Liver (tissue), 9 donors: ENCODE measurements around the gene CD84. TPM values are rescaled to one million over a fixed set of nuclear protein-coding genes. Genes with fewer than 3 reads are reported as not detected.
A peak's percentile ranks its signal among the peaks of the same experiment; 100 is the strongest.

Experiments used
- DNase-seq: peaks from one replicate; pipeline ENCODE4 v3.0.0-alpha.2; 2017; ENCODE audit warnings: low spot score
- H3K27ac ChIP-seq, 2 donors: one replicate each; pipeline ENCODE4 v1.7.0; 2013; ENCODE audit warnings: inconsistent platforms in 2 of 2, low read length in 2 of 2, control low read depth in 1 of 2, low read depth in 1 of 2, mild to moderate bottlenecking in 1 of 2
- H3K27me3 ChIP-seq, 4 donors: one replicate each; pipeline versions ENCODE4 v1.6.1 to v1.7.0; 2013; ENCODE audit warnings: low read length in 3 of 4, inconsistent platforms in 1 of 4, mild to moderate bottlenecking in 1 of 4, moderate library complexity in 1 of 4; ENCODE audit not compliant: control insufficient read depth in 4 of 4, insufficient read depth in 4 of 4
- H3K36me3 ChIP-seq, 4 donors: one replicate each; pipeline versions ENCODE4 v1.6.1 to v1.7.0; 2013; ENCODE audit warnings: low read length in 3 of 4, mild to moderate bottlenecking in 3 of 4, low read depth in 1 of 4, moderate library complexity in 1 of 4; ENCODE audit not compliant: control insufficient read depth in 4 of 4, insufficient read depth in 3 of 4
- H3K4me1 ChIP-seq, 4 donors: one replicate each; pipeline versions ENCODE4 v1.6.1 to v1.7.0; 2013; ENCODE audit warnings: low read length in 3 of 4, mild to moderate bottlenecking in 3 of 4, moderate library complexity in 1 of 4; ENCODE audit not compliant: control insufficient read depth in 4 of 4, insufficient read depth in 4 of 4
- H3K4me3 ChIP-seq, 3 donors: one replicate each; pipeline versions ENCODE4 v1.6.1 to v1.7.0; 2013; ENCODE audit warnings: low read length in 3 of 3, control low read depth in 1 of 3, low read depth in 1 of 3, mild to moderate bottlenecking in 1 of 3
- H3K9ac ChIP-seq, 2 donors: one replicate each; pipeline ENCODE4 v1.7.0; 2013; ENCODE audit warnings: low read length in 2 of 2, mild to moderate bottlenecking in 2 of 2, moderate library complexity in 2 of 2, control low read depth in 1 of 2, low read depth in 1 of 2
- H3K9me3 ChIP-seq, 4 donors: one replicate each; pipeline versions ENCODE4 v1.6.1 to v1.7.0; 2013; ENCODE audit warnings: low read length in 3 of 4; ENCODE audit not compliant: control insufficient read depth in 4 of 4
- FOXA1 ChIP-seq: IDR thresholded peaks from 2 replicates; pipeline ENCODE4 v1.6.1; 2016; ENCODE audit warnings: antibody characterized with exemption
- FOXA2 ChIP-seq: IDR thresholded peaks from 2 replicates; pipeline ENCODE4 v1.6.1; 2016; ENCODE audit warnings: antibody characterized with exemption
- HNF4A ChIP-seq, 2 donors: conservative IDR thresholded peaks; 2 replicates each; pipeline ENCODE4 v1.6.1; 2016; ENCODE audit warnings: antibody characterized with exemption in 2 of 2, mild to moderate bottlenecking in 2 of 2
- JUND ChIP-seq, 2 donors: IDR thresholded peaks; 2 replicates each; pipeline ENCODE4 v1.6.1; 2016; ENCODE audit warnings: antibody characterized with exemption in 2 of 2
- NR2F2 ChIP-seq: IDR thresholded peaks from 2 replicates; pipeline ENCODE4 v1.6.1; 2016; ENCODE audit warnings: antibody characterized with exemption
- SP1 ChIP-seq: IDR thresholded peaks from 2 replicates; pipeline ENCODE4 v1.6.1; 2018; ENCODE audit warnings: antibody characterized with exemption, mild to moderate bottlenecking
- WGBS: extraction: QIAGEN DNeasy Blood & Tissue Kit; methylation state at CpG from one replicate; pipeline ENCODE4 v1.1.7; 2013; 5-methylcytosine and 5-hydroxymethylcytosine counted together
- polyA plus RNA-seq, 2 donors: library from polyadenylated mRNA; stranded (reverse) in 1 of 2; unstranded in 1 of 2; fragments of 200-250 nt in 1 of 2; fragments of >200 nt in 1 of 2; fragmentation: Nextera tagmentation in 1 of 2; extraction: Ambion mirVana in 1 of 2; gene quantifications; one replicate each; pipeline versions ENCODE4 v1.2.1 to v1.2.3, GENCODE V29; 2013 to 2015
- total RNA-seq, 2 donors: library from RNA; depleted of rRNA; stranded (reverse); fragments of >200 nt; gene quantifications; one replicate each; pipeline ENCODE4 v1.2.3, GENCODE V29; 2014
- TF ChIP-seq, protein P1 (sequence below): IDR thresholded peaks from 2 replicates; pipeline ENCODE4 v1.6.1; 2016; ENCODE audit warnings: antibody characterized with exemption, mild to moderate bottlenecking
- TF ChIP-seq, protein P2 (sequence below): IDR thresholded peaks from 2 replicates; pipeline ENCODE4 v1.6.1; 2016; ENCODE audit warnings: antibody characterized with exemption
- TF ChIP-seq, protein P3 (sequence below): fragments of 150-350 bp; IDR thresholded peaks from 2 replicates; pipeline ENCODE4 v1.5.1; 2017; ENCODE audit warnings: improper control_type of control experiment, low read depth, low read length; ENCODE audit not compliant: missing input control
- donor health status: healthy.
- donor health status: healthy.
- donor health status: healthy.
- donor health status: healthy.
- donor health status: healthy.

Gene CD84
- total and polyA plus RNA-seq, 4 donors = 2.1 to 8.8 (median 4.4) TPM

DNA sequence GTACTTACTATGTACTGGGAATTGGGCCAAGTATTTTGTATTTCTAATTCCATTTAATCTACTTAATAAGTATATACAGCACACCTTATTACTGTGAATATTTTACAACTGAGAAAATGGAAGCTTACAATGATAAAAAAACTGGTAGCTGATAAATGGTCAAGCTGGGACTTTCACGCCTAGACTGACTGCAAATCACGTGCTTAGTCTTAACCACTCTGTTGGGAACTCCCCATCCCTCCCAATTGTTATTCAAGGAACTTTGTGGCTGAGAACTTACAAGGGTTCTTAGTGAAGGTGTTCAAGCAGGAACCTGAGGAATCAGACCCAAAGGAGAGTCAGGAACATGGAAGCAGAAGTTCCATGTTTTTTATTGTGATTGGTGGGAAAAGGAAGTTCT is 26.9 kb downstream of the CD84 start:
- Histone ChIP-seq H3K9me3 (no peaks in the 10 kb centered on the region), H3K4me1 (no peaks in the 10 kb centered on the region), H3K27me3 (no peaks in the 10 kb centered on the region), H3K36me3 (no peaks in the 10 kb centered on the region), H3K9ac (no peak overlapping the region), H3K4me3 (no peak overlapping the region), H3K27ac (no peak overlapping the region)
- no peak for DNase-seq
- TF ChIP-seq JUND (IDR thresholded peaks at IDR 0.05) = no peak
- TF ChIP-seq, protein P1, sequence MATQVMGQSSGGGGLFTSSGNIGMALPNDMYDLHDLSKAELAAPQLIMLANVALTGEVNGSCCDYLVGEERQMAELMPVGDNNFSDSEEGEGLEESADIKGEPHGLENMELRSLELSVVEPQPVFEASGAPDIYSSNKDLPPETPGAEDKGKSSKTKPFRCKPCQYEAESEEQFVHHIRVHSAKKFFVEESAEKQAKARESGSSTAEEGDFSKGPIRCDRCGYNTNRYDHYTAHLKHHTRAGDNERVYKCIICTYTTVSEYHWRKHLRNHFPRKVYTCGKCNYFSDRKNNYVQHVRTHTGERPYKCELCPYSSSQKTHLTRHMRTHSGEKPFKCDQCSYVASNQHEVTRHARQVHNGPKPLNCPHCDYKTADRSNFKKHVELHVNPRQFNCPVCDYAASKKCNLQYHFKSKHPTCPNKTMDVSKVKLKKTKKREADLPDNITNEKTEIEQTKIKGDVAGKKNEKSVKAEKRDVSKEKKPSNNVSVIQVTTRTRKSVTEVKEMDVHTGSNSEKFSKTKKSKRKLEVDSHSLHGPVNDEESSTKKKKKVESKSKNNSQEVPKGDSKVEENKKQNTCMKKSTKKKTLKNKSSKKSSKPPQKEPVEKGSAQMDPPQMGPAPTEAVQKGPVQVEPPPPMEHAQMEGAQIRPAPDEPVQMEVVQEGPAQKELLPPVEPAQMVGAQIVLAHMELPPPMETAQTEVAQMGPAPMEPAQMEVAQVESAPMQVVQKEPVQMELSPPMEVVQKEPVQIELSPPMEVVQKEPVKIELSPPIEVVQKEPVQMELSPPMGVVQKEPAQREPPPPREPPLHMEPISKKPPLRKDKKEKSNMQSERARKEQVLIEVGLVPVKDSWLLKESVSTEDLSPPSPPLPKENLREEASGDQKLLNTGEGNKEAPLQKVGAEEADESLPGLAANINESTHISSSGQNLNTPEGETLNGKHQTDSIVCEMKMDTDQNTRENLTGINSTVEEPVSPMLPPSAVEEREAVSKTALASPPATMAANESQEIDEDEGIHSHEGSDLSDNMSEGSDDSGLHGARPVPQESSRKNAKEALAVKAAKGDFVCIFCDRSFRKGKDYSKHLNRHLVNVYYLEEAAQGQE = no peak
- TF ChIP-seq NR2F2 = no peak
- TF ChIP-seq, protein P2, sequence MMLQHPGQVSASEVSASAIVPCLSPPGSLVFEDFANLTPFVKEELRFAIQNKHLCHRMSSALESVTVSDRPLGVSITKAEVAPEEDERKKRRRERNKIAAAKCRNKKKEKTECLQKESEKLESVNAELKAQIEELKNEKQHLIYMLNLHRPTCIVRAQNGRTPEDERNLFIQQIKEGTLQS = no peak
- no peak for TF ChIP-seq FOXA1
- WGBS = 89% methylated on average over 2 of the region's 2 CpGs

DNA sequence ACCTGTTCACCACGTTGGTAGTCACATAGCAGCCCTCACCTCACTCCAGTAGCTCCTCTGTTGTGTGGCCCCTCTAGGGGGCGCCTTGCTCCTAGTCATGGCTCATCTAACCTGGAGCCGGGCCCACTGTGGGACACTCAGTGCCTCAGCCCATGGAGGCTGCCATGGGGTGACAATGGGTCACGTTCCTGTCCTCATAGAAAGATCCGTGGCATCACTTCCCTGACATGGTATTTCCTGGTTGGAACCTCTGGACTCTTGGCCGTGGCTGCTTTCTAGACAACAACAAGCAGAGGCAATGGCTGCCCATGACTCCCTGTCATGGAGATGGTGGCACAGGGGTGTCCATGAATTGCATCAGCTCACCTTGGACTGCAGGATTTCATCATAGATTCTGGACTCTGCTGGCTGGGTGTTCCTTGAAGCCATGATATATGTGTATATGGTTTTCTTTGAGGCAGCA is 28.7 kb downstream of the CD84 start:
- H3K4me3 ChIP-seq = no peak overlapping the region
- no peaks in the 10 kb centered on the region for H3K27me3 ChIP-seq
- DNase-seq = no peak
- no peak for TF ChIP-seq JUND (IDR thresholded peaks at IDR 0.05)
- TF ChIP-seq, protein P3, sequence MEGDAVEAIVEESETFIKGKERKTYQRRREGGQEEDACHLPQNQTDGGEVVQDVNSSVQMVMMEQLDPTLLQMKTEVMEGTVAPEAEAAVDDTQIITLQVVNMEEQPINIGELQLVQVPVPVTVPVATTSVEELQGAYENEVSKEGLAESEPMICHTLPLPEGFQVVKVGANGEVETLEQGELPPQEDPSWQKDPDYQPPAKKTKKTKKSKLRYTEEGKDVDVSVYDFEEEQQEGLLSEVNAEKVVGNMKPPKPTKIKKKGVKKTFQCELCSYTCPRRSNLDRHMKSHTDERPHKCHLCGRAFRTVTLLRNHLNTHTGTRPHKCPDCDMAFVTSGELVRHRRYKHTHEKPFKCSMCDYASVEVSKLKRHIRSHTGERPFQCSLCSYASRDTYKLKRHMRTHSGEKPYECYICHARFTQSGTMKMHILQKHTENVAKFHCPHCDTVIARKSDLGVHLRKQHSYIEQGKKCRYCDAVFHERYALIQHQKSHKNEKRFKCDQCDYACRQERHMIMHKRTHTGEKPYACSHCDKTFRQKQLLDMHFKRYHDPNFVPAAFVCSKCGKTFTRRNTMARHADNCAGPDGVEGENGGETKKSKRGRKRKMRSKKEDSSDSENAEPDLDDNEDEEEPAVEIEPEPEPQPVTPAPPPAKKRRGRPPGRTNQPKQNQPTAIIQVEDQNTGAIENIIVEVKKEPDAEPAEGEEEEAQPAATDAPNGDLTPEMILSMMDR = peak; percentile 5
- 70% methylated on average over 6 of the region's 6 CpGs for WGBS
- H3K4me1 ChIP-seq = no peaks in the 10 kb centered on the region
- H3K9ac ChIP-seq = no peak overlapping the region
- no peak overlapping the region for H3K27ac ChIP-seq
- no peaks in the 10 kb centered on the region for H3K36me3 ChIP-seq
- no peaks in the 10 kb centered on the region for H3K9me3 ChIP-seq

GRCh38 chr1:160549665-160550006 is 29.7 kb downstream of the CD84 start:
- no peaks in the 10 kb centered on the region for H3K36me3 ChIP-seq

More at GRCh38 chr1:160549665-160550006, 29.7 kb downstream of the CD84 start:
- Histone ChIP-seq H3K4me1 (peaks cover 0 to 6% (median 2%) of the 10 kb centered on the region in 4 donors), H3K9ac (no peak overlapping the region), H3K27me3 (no peaks in the 10 kb centered on the region), H3K4me3 (no peak overlapping the region), H3K9me3 (no peaks in the 10 kb centered on the region), H3K27ac (no peak overlapping the region)
- no peak for TF ChIP-seq FOXA2
- TF ChIP-seq HNF4A (conservative IDR thresholded peaks at IDR 0.05) = no peak
- no peak for TF ChIP-seq SP1
- DNase-seq = no peak
- WGBS = 96% methylated on average over 3 of the region's 3 CpGs
